ENCODE data around the gene SLC22A14.

The SLC22A14 gene

GRCh38 chr3:38347421-38348200, 65.5 kb downstream of the SLC22A14 start:
- no peak for DNase-seq

GRCh38 chr3:38348903-38349302, 66.8 kb downstream of the SLC22A14 start:
- DNase-seq, result no peak

- no peak for DNase-seq
Measured at GRCh38 chr3:38349684-38350359, 67.7 kb downstream of the SLC22A14 start.

- DNase-seq, result no peak
Measured at GRCh38 chr3:38353151-38353550, 71.1 kb downstream of the SLC22A14 start.

GRCh38 chr3:38354588-38355330, 72.7 kb downstream of the SLC22A14 start:
- no peak for DNase-seq

- no peak for DNase-seq
Measured at GRCh38 chr3:38359038-38359437, 76.9 kb downstream of the SLC22A14 start.

- no peak for DNase-seq
Measured at GRCh38 chr3:38360345-38360744, 78.3 kb downstream of the SLC22A14 start.

- DNase-seq, result no peak
Measured at GRCh38 chr3:38361496-38361895, 79.4 kb downstream of the SLC22A14 start.

GRCh38 chr3:38362825-38363224, 80.7 kb downstream of the SLC22A14 start:
- DNase-seq, result no peak

- DNase-seq, result no peak
Measured at GRCh38 chr3:38364721-38365400, 82.8 kb downstream of the SLC22A14 start.

GRCh38 chr3:38365469-38366062, 83.5 kb downstream of the SLC22A14 start:
- no peak for DNase-seq

GRCh38 chr3:38366082-38366481, 84.0 kb downstream of the SLC22A14 start:
- DNase-seq, result no peak

GRCh38 chr3:38367779-38368178, 85.7 kb downstream of the SLC22A14 start:
- no peak for DNase-seq
